ENCODE measurements around the gene FBXW7.

FBXW7 gene

GRCh38 chr4:152514356-152514755 lies 21.5 kb downstream of the FBXW7 start:
- no peaks in the 10 kb centered on the region for H3K9me3 Mint-ChIP-seq
- peaks cover 4% of the 10 kb centered on the region for H3K36me3 Mint-ChIP-seq (ENCODE audit: low read depth)
- H3K4me1 Mint-ChIP-seq: no peaks in the 10 kb centered on the region
- no peak for TF ChIP-seq CTCF (IDR thresholded peaks at IDR 0.05; ENCODE audit: unreplicated experiment in 3 of 3)
- no peak overlapping the region for H3K4me3 Mint-ChIP-seq
- H3K27me3 Mint-ChIP-seq (ENCODE audit: low read depth): no peaks in the 10 kb centered on the region
- H3K27ac Mint-ChIP-seq: no peak overlapping the region

- no peaks in the 10 kb centered on the region for H3K4me1 Mint-ChIP-seq
- no peaks in the 10 kb centered on the region for H3K9me3 Mint-ChIP-seq
- H3K36me3 Mint-ChIP-seq (ENCODE audit: low read depth): peaks cover 3% of the 10 kb centered on the region
- no peak overlapping the region for H3K27ac Mint-ChIP-seq
- TF ChIP-seq CTCF (IDR thresholded peaks at IDR 0.05; ENCODE audit: unreplicated experiment in 3 of 3): no peak
- H3K4me3 Mint-ChIP-seq: no peak overlapping the region
- no peaks in the 10 kb centered on the region for H3K27me3 Mint-ChIP-seq (ENCODE audit: low read depth)
Observed at GRCh38 chr4:152513078-152513477, 22.8 kb downstream of the FBXW7 start.

GRCh38 chr4:152512483-152512882 lies 23.4 kb downstream of the FBXW7 start:
- no peak overlapping the region for H3K27ac Mint-ChIP-seq
- H3K4me1 Mint-ChIP-seq: no peaks in the 10 kb centered on the region
- H3K27me3 Mint-ChIP-seq (ENCODE audit: low read depth): no peaks in the 10 kb centered on the region
- no peak overlapping the region for H3K4me3 Mint-ChIP-seq
- TF ChIP-seq CTCF (IDR thresholded peaks at IDR 0.05; ENCODE audit: unreplicated experiment in 3 of 3): no peak
- peaks cover 3% of the 10 kb centered on the region for H3K36me3 Mint-ChIP-seq (ENCODE audit: low read depth)
- H3K9me3 Mint-ChIP-seq: no peaks in the 10 kb centered on the region

GRCh38 chr4:152510349-152511147 lies 25.3 kb downstream of the FBXW7 start:
- no peaks in the 10 kb centered on the region for H3K27me3 Mint-ChIP-seq (ENCODE audit: low read depth)
- H3K4me3 Mint-ChIP-seq: no peak overlapping the region
- no peak overlapping the region for H3K27ac Mint-ChIP-seq
- H3K9me3 Mint-ChIP-seq: no peaks in the 10 kb centered on the region
- H3K36me3 Mint-ChIP-seq (ENCODE audit: low read depth): peaks cover 3% of the 10 kb centered on the region
- H3K4me1 Mint-ChIP-seq: no peaks in the 10 kb centered on the region
- no peak for TF ChIP-seq CTCF (IDR thresholded peaks at IDR 0.05; ENCODE audit: unreplicated experiment in 3 of 3)

GRCh38 chr4:152509595-152510225 lies 26.2 kb downstream of the FBXW7 start:
- Mint-ChIP-seq H3K4me1 (no peaks in the 10 kb centered on the region), H3K9me3 (no peaks in the 10 kb centered on the region), H3K27ac (no peak overlapping the region), H3K4me3 (no peak overlapping the region), H3K36me3 (ENCODE audit: low read depth) (peaks cover 3% of the 10 kb centered on the region), H3K27me3 (ENCODE audit: low read depth) (no peaks in the 10 kb centered on the region)
- TF ChIP-seq CTCF (IDR thresholded peaks at IDR 0.05; ENCODE audit: unreplicated experiment in 3 of 3): no peak

DNA sequence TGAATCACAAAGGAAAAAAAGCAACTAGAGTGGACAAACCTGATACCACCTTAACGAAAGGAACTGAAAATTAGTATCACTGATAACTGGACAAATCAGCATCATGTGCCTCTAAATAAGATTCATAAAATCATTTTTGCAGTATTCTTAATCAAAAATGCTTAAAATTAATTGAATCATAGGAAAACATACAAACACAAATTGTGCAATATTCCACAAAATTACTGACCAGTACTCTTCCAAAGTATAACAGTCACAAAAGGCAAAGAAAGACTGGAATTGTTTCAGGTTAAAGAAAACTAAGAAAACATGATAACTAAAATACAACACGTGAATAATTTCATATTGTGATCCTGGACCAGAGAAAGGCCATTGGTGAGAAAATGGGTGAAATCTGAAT lies 27.1 kb downstream of the FBXW7 start:
- TF ChIP-seq CTCF (IDR thresholded peaks at IDR 0.05; ENCODE audit: unreplicated experiment in 3 of 3): no peak
- H3K9me3 Mint-ChIP-seq: no peaks in the 10 kb centered on the region
- H3K27me3 Mint-ChIP-seq (ENCODE audit: low read depth): no peaks in the 10 kb centered on the region
- H3K4me3 Mint-ChIP-seq: no peak overlapping the region
- H3K4me1 Mint-ChIP-seq: no peaks in the 10 kb centered on the region
- H3K27ac Mint-ChIP-seq: no peak overlapping the region
- peaks cover 3% of the 10 kb centered on the region for H3K36me3 Mint-ChIP-seq (ENCODE audit: low read depth)
